Activated CD8-positive, alpha-beta memory T cell treated with anti-CD3 and anti-CD28 coated beads, Interleukin-2, amount 10 ng/mL, durations not matched to agents 7 days and 5 days (primary cell): ENCODE measurements around the gene HS6ST2. TPM values are rescaled to one million over a fixed set of nuclear protein-coding genes. Genes with fewer than 3 reads are reported as not detected.

Source experiments
- ATAC-seq: fragments of 150-1000 bp; cut with Tn5 transposase; one replicate; pipeline ENCODE4 v1.10.0; 2021; ENCODE audit warnings: moderate library complexity
- CTCF ChIA-PET: fragments of 350-600 bp; sonication (Branson Sonifier 250); formaldehyde crosslinking; loops from one replicate; lab custom pipeline; 2021; ENCODE audit warnings: antibody characterized with exemption; lab: Charles Lee
- DNase-seq: peaks from one replicate; pipeline ENCODE4 v3.0.0-alpha.2; 2020
- H3K27ac Mint-ChIP-seq: one replicate; pipeline ENCODE4 v1.8.0; 2021; ENCODE audit warnings: mild to moderate bottlenecking, mixed read lengths
- H3K27me3 Mint-ChIP-seq: one replicate; pipeline ENCODE4 v1.8.0; 2021; ENCODE audit warnings: mixed read lengths
- H3K36me3 Mint-ChIP-seq: one replicate; pipeline ENCODE4 v1.8.0; 2021; ENCODE audit warnings: mild to moderate bottlenecking, mixed read lengths
- H3K4me1 Mint-ChIP-seq: one replicate; pipeline ENCODE4 v1.8.0; 2021; ENCODE audit warnings: mixed read lengths
- H3K4me3 Mint-ChIP-seq: one replicate; pipeline ENCODE4 v1.8.0; 2021; ENCODE audit warnings: mild to moderate bottlenecking, moderate library complexity, mixed read lengths
- H3K9me3 Mint-ChIP-seq: one replicate; pipeline ENCODE4 v1.8.0; 2022; ENCODE audit warnings: low read depth, mixed read lengths
- total RNA-seq, 2 experiments: library from RNA; stranded (reverse); gene quantifications; one replicate each; pipeline ENCODE4 v1.2.3, GENCODE V29; 2021

Gene HS6ST2
- total RNA-seq, 2 experiments from 2014 or later = 0.14 TPM; not detected in 1

- Mint-ChIP-seq H3K4me1 (no peaks in the 10 kb centered on the region), H3K4me3 (no peak overlapping the region), H3K27me3 (no peaks in the 10 kb centered on the region), H3K27ac (no peak overlapping the region), H3K36me3 (no peaks in the 10 kb centered on the region), H3K9me3 (no peaks in the 10 kb centered on the region)
- CTCF ChIA-PET = no interaction called here
- DNase-seq (no peak), ATAC-seq (no peak)
These were observed 347.9 kb downstream of the HS6ST2 start for GRCh38 chrX:132610536-132610935.

DNA sequence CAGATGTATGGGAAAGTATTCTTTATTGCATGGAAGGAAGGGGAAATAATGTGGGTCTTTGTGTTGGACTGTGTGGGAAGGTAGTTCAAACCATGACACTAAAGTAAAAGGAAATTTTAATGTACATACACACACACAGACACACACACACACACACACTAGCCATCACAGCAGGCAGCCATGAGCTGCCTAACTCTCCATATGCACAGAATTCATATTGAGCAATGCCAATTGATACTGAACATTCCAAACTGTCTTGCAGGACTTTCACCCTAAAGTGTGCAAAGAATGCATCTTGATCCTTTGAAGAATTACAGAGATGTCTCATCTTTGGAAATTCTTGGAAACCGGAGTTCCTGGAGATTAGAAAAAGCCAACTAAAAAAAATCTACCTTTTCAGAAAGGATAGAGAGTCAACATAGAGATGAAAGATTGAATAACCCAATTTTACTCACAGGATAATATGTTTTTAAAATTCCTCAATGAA is 349.0 kb downstream of the HS6ST2 start:
- Mint-ChIP-seq H3K36me3 (no peaks in the 10 kb centered on the region), H3K4me3 (no peak overlapping the region), H3K4me1 (no peaks in the 10 kb centered on the region), H3K27me3 (no peaks in the 10 kb centered on the region), H3K9me3 (no peaks in the 10 kb centered on the region), H3K27ac (no peak overlapping the region)
- DNase-seq = no peak
- no peak for ATAC-seq
- CTCF ChIA-PET = interaction anchor here (1.5 kb wide), 1 partner anchor 13 kb away, joined by 3 read pairs; no protein-coding TSS in a partner anchor

DNA sequence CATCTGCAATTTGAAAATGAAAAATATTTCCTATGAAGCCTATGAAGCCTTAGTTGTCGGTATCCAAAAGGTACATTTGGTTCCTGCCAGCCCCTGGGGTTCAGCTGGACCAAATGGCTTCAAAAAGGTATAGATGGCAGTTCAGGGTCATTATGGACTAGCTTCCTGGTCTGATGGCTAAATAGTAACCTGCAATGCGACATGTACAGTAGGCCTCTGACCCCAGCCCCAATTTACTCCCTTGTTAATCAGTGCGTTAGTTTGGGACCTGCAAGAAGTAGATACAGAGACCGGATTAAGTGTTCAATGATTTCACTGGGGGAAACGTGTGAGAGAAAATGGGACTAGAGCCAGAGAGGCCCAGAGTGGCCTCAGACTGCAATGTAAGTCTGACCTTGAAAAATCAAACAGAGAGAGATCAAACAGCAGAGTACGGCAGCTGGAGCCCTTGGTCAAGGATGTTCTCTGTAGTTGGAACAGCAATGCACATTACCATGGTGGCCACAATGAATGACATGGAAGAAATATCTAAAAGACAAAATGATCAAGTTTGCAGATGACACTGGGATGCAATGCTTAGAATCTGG is 354.6 kb downstream of the HS6ST2 start:
- H3K9me3 Mint-ChIP-seq = no peaks in the 10 kb centered on the region
- no peak overlapping the region for H3K27ac Mint-ChIP-seq
- H3K4me3 Mint-ChIP-seq = no peak overlapping the region
- CTCF ChIA-PET = interaction anchor here (0.9 to 1.2 kb wide), 2 partner anchors 11 to 310 kb away, joined by 3 to 4 read pairs; no protein-coding TSS in a partner anchor
- no peak for ATAC-seq
- no peaks in the 10 kb centered on the region for H3K27me3 Mint-ChIP-seq
- no peak for DNase-seq
- no peaks in the 10 kb centered on the region for H3K36me3 Mint-ChIP-seq
- no peaks in the 10 kb centered on the region for H3K4me1 Mint-ChIP-seq

DNA sequence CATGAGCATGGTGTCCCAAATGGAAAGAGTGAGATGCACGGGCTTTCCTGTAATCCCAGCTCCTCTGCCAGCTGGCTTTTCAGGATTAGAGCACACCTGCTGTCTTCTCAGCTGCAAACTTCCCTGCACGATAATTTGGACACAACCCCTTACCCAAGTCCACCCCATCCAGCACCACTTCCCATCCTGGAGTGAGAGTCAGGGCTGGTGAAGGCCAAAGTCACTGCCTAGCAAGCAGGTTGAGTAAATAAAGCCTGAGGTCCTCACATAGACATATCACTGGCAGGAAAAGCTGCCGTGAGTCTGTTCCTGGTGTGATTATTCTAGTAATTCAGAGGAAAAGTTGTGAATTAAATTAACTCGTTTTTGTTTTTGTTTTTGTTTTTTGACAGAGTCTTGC is 355.7 kb downstream of the HS6ST2 start:
- H3K27me3 Mint-ChIP-seq = no peaks in the 10 kb centered on the region
- no peaks in the 10 kb centered on the region for H3K4me1 Mint-ChIP-seq
- no peaks in the 10 kb centered on the region for H3K9me3 Mint-ChIP-seq
- CTCF ChIA-PET = interaction anchor here (0.9 kb wide), 1 partner anchor 12 kb away, joined by 3 read pairs; no protein-coding TSS in a partner anchor
- H3K27ac Mint-ChIP-seq = no peak overlapping the region
- ATAC-seq (no peak), DNase-seq (no peak)
- no peak overlapping the region for H3K4me3 Mint-ChIP-seq
- H3K36me3 Mint-ChIP-seq = no peaks in the 10 kb centered on the region

- H3K4me3 Mint-ChIP-seq = no peak overlapping the region
- H3K4me1 Mint-ChIP-seq = no peaks in the 10 kb centered on the region
- no peaks in the 10 kb centered on the region for H3K27me3 Mint-ChIP-seq
- no peak for ATAC-seq
- no peak overlapping the region for H3K27ac Mint-ChIP-seq
- no peaks in the 10 kb centered on the region for H3K9me3 Mint-ChIP-seq
- H3K36me3 Mint-ChIP-seq = no peaks in the 10 kb centered on the region
- CTCF ChIA-PET = interaction anchor here (0.9 kb wide), 1 partner anchor 18 kb away, joined by 3 read pairs; no protein-coding TSS in a partner anchor
- DNase-seq = no peak
These were observed 363.4 kb downstream of the HS6ST2 start for GRCh38 chrX:132594999-132595398.

DNA sequence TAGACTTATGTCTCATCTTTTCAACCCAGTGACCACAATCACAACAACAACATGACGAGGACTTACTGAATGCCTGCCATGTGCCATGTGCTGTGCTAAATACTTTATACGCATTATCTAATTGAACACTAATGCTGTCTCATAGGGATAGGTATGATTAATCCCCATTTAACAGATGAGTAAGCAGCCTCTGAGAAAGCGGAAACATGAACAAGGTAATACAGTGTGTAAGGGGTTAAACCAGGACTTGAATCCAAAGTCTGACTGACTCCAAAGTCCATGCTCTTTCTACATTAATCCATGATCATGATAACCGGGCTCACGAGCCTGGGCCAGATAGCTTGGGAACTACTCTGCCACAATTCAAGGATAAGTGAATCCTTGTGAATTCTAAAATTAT is 364.3 kb downstream of the HS6ST2 start:
- H3K27me3 Mint-ChIP-seq = no peaks in the 10 kb centered on the region
- no peaks in the 10 kb centered on the region for H3K9me3 Mint-ChIP-seq
- ATAC-seq (no peak), DNase-seq (no peak)
- no peak overlapping the region for H3K4me3 Mint-ChIP-seq
- CTCF ChIA-PET = no interaction called here
- H3K36me3 Mint-ChIP-seq = no peaks in the 10 kb centered on the region
- H3K27ac Mint-ChIP-seq = no peak overlapping the region
- no peaks in the 10 kb centered on the region for H3K4me1 Mint-ChIP-seq

GRCh38 chrX:132592880-132593279 is 365.5 kb downstream of the HS6ST2 start:
- Mint-ChIP-seq H3K27me3 (no peaks in the 10 kb centered on the region), H3K36me3 (no peaks in the 10 kb centered on the region), H3K27ac (no peak overlapping the region), H3K4me1 (no peaks in the 10 kb centered on the region), H3K9me3 (no peaks in the 10 kb centered on the region), H3K4me3 (no peak overlapping the region)
- DNase-seq = no peak
- ATAC-seq = no peak
- CTCF ChIA-PET = interaction anchor here (1.0 kb wide), 1 partner anchor 300 kb away, joined by 6 read pairs; no protein-coding TSS in a partner anchor

GRCh38 chrX:132591719-132592275 is 366.6 kb downstream of the HS6ST2 start:
- Mint-ChIP-seq H3K27ac (no peak overlapping the region), H3K4me3 (no peak overlapping the region), H3K9me3 (no peaks in the 10 kb centered on the region), H3K4me1 (no peaks in the 10 kb centered on the region), H3K27me3 (no peaks in the 10 kb centered on the region), H3K36me3 (no peaks in the 10 kb centered on the region)
- ATAC-seq = no peak
- DNase-seq = no peak
- CTCF ChIA-PET = no interaction called here

GRCh38 chrX:132590350-132591026 is 367.9 kb downstream of the HS6ST2 start:
- no peak overlapping the region for H3K4me3 Mint-ChIP-seq
- ATAC-seq (no peak), DNase-seq (no peak)
- CTCF ChIA-PET = no interaction called here
- no peaks in the 10 kb centered on the region for H3K9me3 Mint-ChIP-seq
- no peaks in the 10 kb centered on the region for H3K27me3 Mint-ChIP-seq
- H3K27ac Mint-ChIP-seq = no peak overlapping the region
- H3K4me1 Mint-ChIP-seq = no peaks in the 10 kb centered on the region
- H3K36me3 Mint-ChIP-seq = no peaks in the 10 kb centered on the region

GRCh38 chrX:132584936-132585335 is 373.5 kb downstream of the HS6ST2 start:
- DNase-seq (no peak), ATAC-seq (no peak)
- H3K36me3 Mint-ChIP-seq = no peaks in the 10 kb centered on the region
- H3K4me3 Mint-ChIP-seq = no peak overlapping the region
- no peak overlapping the region for H3K27ac Mint-ChIP-seq
- CTCF ChIA-PET = no interaction called here
- no peaks in the 10 kb centered on the region for H3K4me1 Mint-ChIP-seq
- no peaks in the 10 kb centered on the region for H3K27me3 Mint-ChIP-seq
- no peaks in the 10 kb centered on the region for H3K9me3 Mint-ChIP-seq

DNA sequence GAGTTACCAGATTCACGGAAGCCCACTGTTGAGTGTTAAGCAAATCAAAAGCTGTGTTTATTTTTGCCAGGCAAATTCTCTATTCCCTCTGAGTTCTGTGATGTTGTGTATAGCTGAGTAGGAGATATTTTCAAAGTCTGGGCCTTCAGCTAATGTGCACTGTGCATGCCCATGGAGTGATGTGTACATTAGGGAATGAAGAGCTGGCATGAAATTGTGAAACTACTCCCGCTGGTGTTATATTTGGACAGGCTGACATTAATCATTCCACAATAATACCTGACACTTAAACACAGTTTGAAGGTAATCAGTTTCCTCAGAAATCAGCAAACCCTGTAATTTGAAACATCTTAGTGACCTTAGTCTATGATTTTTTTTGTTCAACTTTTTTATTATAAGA is 381.5 kb downstream of the HS6ST2 start:
- Mint-ChIP-seq H3K27ac (no peak overlapping the region), H3K4me1 (no peaks in the 10 kb centered on the region), H3K4me3 (no peak overlapping the region), H3K9me3 (no peaks in the 10 kb centered on the region), H3K27me3 (no peaks in the 10 kb centered on the region), H3K36me3 (no peaks in the 10 kb centered on the region)
- DNase-seq (no peak), ATAC-seq (no peak)
- CTCF ChIA-PET = no interaction called here
